SU-DHL-6 (cell line): ENCODE measurements around the gene FOXN3.

Source experiments
- CTCF ChIP-seq: fragments of 200-600 bp; sonication (generic); IDR thresholded peaks from one replicate; pipeline ENCODE4 v1.5.1; 2017; ENCODE audit warnings: antibody characterized with exemption, mild to moderate bottlenecking, low read length, moderate library complexity; ENCODE audit not compliant: insufficient read depth, poor library complexity, severe bottlenecking
- EZH2phosphoT487 ChIP-seq: fragments of 200-600 bp; sonication (generic), shearing (Covaris generic); conservative IDR thresholded peaks from 2 replicates; pipeline ENCODE4 v1.6.1; 2018; ENCODE audit warnings: mild to moderate bottlenecking, antibody characterized with exemption, low read length, moderate library complexity, mixed read lengths

- TF ChIP-seq CTCF (no peak), EZH2phosphoT487 (no peak)
Observed at GRCh38 chr14:89343356-89343755, 73.7 kb downstream of the FOXN3 start.
